ENCODE results near the gene SYNCRIP. TPM values are rescaled to one million over a fixed set of nuclear protein-coding genes. Genes with fewer than 3 reads are reported as not detected.

Gene SYNCRIP
- total and polyA plus RNA-seq, 2 of the 13 experiments (the other 11 are each of a cell fraction or from before 2014, with no cell fraction given): 8.1 to 112 TPM

DNA sequence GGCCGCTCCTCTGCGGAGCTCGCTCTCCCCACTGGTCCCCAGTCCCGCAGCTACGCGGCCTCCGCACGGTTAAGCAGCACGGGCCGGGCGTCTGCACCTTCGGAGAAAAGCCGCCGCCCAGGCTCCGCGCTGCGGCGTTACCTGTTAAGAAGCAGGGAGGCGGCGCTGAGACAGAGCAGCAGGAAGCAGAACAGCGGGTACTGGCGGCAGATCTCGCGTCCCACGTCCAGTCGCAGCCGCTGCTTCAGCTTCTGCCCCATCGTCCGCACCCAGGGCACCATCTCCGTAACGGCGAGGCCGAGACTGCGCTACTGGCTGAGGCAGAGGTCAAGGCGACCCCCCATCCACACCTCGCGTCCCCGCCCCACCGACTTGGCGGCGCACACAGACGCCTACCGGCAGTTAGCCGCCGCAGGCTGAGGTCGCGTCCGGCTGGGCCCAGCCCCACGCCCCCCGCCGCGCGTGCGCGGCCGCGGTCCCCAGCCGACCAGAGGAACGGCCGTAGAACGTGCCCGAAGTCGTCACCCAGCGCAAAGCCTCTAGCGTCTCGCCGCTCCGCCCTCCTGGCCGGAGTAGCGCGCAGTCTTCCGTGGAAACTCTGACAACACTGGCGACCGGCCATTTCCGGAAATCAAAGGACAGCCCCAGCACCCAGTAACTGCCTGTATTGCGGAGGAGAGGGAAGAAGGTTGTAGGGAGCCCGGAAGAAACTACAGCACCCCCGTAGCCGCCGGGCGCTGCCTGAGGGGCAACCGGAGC, 49.1 kb downstream of the SYNCRIP start, which contains the start of gene SNX14 (continued):
- TF ChIP-seq, protein P1, sequence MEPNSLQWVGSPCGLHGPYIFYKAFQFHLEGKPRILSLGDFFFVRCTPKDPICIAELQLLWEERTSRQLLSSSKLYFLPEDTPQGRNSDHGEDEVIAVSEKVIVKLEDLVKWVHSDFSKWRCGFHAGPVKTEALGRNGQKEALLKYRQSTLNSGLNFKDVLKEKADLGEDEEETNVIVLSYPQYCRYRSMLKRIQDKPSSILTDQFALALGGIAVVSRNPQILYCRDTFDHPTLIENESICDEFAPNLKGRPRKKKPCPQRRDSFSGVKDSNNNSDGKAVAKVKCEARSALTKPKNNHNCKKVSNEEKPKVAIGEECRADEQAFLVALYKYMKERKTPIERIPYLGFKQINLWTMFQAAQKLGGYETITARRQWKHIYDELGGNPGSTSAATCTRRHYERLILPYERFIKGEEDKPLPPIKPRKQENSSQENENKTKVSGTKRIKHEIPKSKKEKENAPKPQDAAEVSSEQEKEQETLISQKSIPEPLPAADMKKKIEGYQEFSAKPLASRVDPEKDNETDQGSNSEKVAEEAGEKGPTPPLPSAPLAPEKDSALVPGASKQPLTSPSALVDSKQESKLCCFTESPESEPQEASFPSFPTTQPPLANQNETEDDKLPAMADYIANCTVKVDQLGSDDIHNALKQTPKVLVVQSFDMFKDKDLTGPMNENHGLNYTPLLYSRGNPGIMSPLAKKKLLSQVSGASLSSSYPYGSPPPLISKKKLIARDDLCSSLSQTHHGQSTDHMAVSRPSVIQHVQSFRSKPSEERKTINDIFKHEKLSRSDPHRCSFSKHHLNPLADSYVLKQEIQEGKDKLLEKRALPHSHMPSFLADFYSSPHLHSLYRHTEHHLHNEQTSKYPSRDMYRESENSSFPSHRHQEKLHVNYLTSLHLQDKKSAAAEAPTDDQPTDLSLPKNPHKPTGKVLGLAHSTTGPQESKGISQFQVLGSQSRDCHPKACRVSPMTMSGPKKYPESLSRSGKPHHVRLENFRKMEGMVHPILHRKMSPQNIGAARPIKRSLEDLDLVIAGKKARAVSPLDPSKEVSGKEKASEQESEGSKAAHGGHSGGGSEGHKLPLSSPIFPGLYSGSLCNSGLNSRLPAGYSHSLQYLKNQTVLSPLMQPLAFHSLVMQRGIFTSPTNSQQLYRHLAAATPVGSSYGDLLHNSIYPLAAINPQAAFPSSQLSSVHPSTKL (CRISPR knock-in tag; IDR thresholded peaks at IDR 0.05): 0 out of 2 replicates have a peak, but pooled peaks have one; percentile 6
- no peak for TF ChIP-seq NFE2L1 (CRISPR knock-in tag; IDR thresholded peaks at IDR 0.05; ENCODE audit: borderline replicate concordance)
- no peak for TF ChIP-seq TSC22D2 (CRISPR knock-in tag; IDR thresholded peaks at IDR 0.05; ENCODE audit: borderline replicate concordance)
- TF ChIP-seq SOX6 (IDR thresholded peaks at IDR 0.05): no peak
- TF ChIP-seq SOX6 (CRISPR knock-in tag; IDR thresholded peaks at IDR 0.05): peak; percentile 55; the same call in 1 of the 2 replicates
- TF ChIP-seq POLR2AphosphoS5 (IDR thresholded peaks at IDR 0.05; ENCODE audit: low read depth, low read length): peak; percentile 81
- TF ChIP-seq ZEB1 (IDR thresholded peaks at IDR 0.05; ENCODE audit: insufficient replicate concordance, low read depth): no peak
- TF ChIP-seq LBX2 (CRISPR knock-in tag; IDR thresholded peaks at IDR 0.05; ENCODE audit: borderline replicate concordance): peak; percentile 36; the same call in 1 of the 2 replicates
- no peak for TF ChIP-seq SMARCC2 (IDR thresholded peaks at IDR 0.05)
- TF ChIP-seq ZNF543 (CRISPR knock-in tag; IDR thresholded peaks at IDR 0.05): peak; percentile 79; the same call in 1 of the 2 replicates
- TF ChIP-seq AKAP8 (CRISPR knock-in tag; IDR thresholded peaks at IDR 0.05): peak; percentile 91
- peak; percentile 34; the same call in 1 of the 2 replicates for TF ChIP-seq BCL6 (CRISPR knock-in tag; IDR thresholded peaks at IDR 0.05)
- peak; percentile 88; the same call in 1 of the 2 replicates for TF ChIP-seq ZNF569 (CRISPR knock-in tag; IDR thresholded peaks at IDR 0.05; ENCODE audit: borderline replicate concordance)
- no peak for TF ChIP-seq NR2F6 (IDR thresholded peaks at IDR 0.05)
- TF ChIP-seq NR2F6 (CRISPR knock-in tag; IDR thresholded peaks at IDR 0.05): no peak
- peak in 1 of 2 experiments; percentile 41; a peak in 1 of 4 replicates for TF ChIP-seq ATF4 (CRISPR knock-in tag; IDR thresholded peaks at IDR 0.05)
- TF ChIP-seq HDAC6 (IDR thresholded peaks at IDR 0.05; ENCODE audit: low read depth, low read length): no peak
- TF ChIP-seq JARID2 (CRISPR knock-in tag; IDR thresholded peaks at IDR 0.05; ENCODE audit: insufficient replicate concordance): no peak
- peak; percentile 97 for TF ChIP-seq HNRNPLL (IDR thresholded peaks at IDR 0.05; ENCODE audit: low read depth, low read length, poor library complexity, severe bottlenecking)
- peak; percentile 64; the same call in 1 of the 2 replicates for TF ChIP-seq BRD4 (CRISPR knock-in tag; IDR thresholded peaks at IDR 0.05)
- TF ChIP-seq ZBTB38 (CRISPR knock-in tag; IDR thresholded peaks at IDR 0.05): peak; percentile 94
- peak; percentile 52 for TF ChIP-seq HNRNPK (IDR thresholded peaks at IDR 0.05; ENCODE audit: low read depth, low read length, poor library complexity, severe bottlenecking)
- TF ChIP-seq HOXA3 (CRISPR knock-in tag; IDR thresholded peaks at IDR 0.05): peak; percentile 75
- TF ChIP-seq MIXL1 (CRISPR knock-in tag; IDR thresholded peaks at IDR 0.05): no peak
- no peak for TF ChIP-seq HNF4G (IDR thresholded peaks at IDR 0.05; ENCODE audit: borderline replicate concordance, low read depth, low read length)
- peak; percentile 41; the same call in 1 of the 2 replicates for TF ChIP-seq HNF4G (CRISPR knock-in tag; IDR thresholded peaks at IDR 0.05; ENCODE audit: borderline replicate concordance, low read depth)

Measured in HepG2 (cell line).